ENCODE results near the gene CTSS.
"Not testable (repeated sequence)": the region's sequence is repeated elsewhere in the genome, so short reads cannot be mapped to it uniquely, and the experiment has no call there.

The CTSS gene

DNA sequence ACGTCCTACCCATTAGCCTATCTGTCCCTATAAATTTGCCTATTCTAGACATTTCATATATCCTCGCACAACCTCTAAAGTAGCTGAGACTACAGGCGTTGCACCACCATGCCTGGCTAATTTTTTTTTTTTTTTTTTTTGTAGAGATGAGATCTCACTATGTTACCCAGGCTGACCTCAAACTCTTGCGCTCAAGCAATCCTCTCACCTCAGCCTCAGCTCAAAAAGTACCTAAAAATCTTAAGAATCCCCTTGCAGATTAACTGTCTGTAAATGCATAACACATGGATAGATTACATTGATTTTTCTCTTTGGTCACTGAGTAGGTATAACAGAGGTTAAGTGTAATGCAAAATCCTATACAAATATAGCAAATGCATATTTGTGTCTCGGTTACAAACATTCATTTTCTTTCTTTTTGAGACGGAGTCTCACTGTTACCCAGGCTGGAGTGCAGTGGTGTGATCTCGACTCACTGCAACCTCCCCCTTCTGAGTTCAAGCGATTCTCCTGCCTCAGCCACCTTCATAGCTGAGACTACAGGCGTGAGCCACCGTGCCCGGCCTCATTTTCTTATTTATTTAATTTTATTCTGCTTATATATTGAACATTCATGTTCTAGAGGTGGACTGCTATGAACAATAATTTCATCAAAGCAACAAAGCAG, 47.2 kb downstream of the CTSS start:
- Mint-ChIP-seq H3K27ac (ENCODE audit: low read depth) (peak overlapping the region; percentile 8), H3K4me1 (peaks cover 6% of the 10 kb centered on the region), H3K27me3 (no peaks in the 10 kb centered on the region), H3K4me3 (no peak overlapping the region), H3K36me3 (ENCODE audit: insufficient read depth) (peaks cover 1% of the 10 kb centered on the region), H3K9me3 (no peaks in the 10 kb centered on the region)
- ATAC-seq (replicated peaks; ENCODE audit: extremely low read depth, poor library complexity, severe bottlenecking) (peak; percentile 85), DNase-seq (ENCODE audit: low spot score in 2 of 2) (no peak)

DNA sequence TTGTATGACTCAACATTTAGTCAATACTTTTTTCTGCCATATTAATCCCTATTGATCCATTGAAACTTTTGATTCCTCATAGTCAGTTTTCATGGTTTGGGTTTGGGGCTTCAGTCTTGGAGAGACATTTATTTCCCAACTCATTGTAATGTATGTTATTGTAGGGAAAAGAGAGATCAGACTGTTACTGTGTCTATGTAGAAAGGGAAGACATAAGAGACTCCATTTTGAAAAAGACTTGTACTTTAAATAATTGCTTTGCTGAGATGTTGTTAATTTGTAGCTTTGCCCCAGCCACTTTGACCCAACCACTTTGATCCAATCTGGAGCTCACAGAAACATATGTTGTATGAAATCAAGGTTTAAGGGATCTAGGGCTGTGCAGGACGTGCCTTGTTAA, 56.5 kb downstream of the CTSS start:
- H3K27me3 Mint-ChIP-seq; ATAC-seq (replicated peaks; ENCODE audit: extremely low read depth, poor library complexity, severe bottlenecking); H3K27ac Mint-ChIP-seq (ENCODE audit: low read depth); H3K36me3 Mint-ChIP-seq (ENCODE audit: insufficient read depth); H3K4me1 Mint-ChIP-seq; H3K9me3 Mint-ChIP-seq; H3K4me3 Mint-ChIP-seq; DNase-seq (ENCODE audit: low spot score in 2 of 2): not testable (repeated sequence)

DNA sequence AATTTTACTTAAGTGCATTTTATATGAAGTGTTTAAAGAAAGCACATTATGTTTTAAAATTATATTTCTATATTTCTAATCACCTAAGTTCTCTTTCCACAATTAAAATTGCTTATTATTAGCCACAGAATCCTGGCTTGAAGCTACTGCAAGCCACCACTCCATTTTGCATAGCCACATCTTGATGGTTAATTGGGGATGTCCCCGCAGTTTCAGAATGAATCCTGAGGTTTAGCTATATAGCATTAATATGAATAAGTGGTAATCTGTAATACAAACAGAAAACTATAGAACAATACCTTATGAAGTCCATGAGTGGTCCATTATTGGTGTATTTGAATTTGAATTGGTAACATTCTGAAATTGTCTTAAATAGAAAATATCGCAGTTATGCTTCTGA, 57.0 kb downstream of the CTSS start:
- Mint-ChIP-seq H3K27ac (ENCODE audit: low read depth) (no peak overlapping the region), H3K4me1 (no peaks in the 10 kb centered on the region), H3K9me3 (no peaks in the 10 kb centered on the region), H3K4me3 (no peak overlapping the region), H3K36me3 (ENCODE audit: insufficient read depth) (no peaks in the 10 kb centered on the region), H3K27me3 (no peaks in the 10 kb centered on the region)
- ATAC-seq (replicated peaks; ENCODE audit: extremely low read depth, poor library complexity, severe bottlenecking): no peak
- no peak for DNase-seq (ENCODE audit: low spot score in 2 of 2)

DNA sequence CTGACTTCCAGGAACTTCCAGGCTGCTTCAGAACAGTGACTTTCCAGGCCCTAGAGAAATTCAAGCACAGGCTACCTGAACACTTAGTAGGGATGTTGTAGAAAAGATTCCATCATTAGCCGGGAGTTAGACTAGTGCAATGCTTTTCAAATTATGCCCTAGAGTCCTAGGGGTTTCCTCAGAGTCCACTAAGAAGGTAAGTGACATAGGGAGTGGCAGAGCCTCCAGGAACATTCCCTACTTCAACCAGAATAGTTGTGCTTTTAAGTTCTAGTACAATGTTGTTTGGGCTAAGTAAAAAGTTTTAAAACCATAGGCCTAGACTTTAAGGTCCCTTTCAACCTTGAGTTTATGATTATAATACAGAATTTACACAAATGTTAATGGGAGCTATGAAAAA, 59.5 kb downstream of the CTSS start:
- no peaks in the 10 kb centered on the region for H3K27me3 Mint-ChIP-seq

DNA sequence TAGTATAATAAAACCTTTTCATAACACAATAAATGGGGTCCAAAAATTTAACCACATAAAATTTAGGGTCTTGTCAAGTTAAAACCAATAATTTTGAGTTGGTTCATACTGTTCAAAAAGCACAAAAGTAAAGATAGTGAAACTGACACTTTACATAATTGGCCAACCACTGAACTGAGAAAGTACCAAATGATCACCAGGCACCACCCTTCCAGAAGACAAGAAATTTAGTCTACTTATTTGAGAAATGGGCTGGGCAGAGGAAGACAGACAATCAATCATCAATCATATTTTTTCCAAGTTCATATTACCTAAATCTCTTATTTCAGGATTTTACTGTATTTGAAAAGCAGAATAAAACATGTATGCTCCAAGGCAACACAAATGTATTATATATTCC, 62.2 kb downstream of the CTSS start:
- ATAC-seq (replicated peaks; ENCODE audit: extremely low read depth, poor library complexity, severe bottlenecking): no peak

More for the DNA sequence above, 59.5 kb downstream of the CTSS start:
- H3K27ac Mint-ChIP-seq (ENCODE audit: low read depth): no peak overlapping the region
- DNase-seq (ENCODE audit: low spot score in 2 of 2) (no peak), ATAC-seq (replicated peaks; ENCODE audit: extremely low read depth, poor library complexity, severe bottlenecking) (no peak)
- no peak overlapping the region for H3K4me3 Mint-ChIP-seq
- no peaks in the 10 kb centered on the region for H3K4me1 Mint-ChIP-seq
- H3K36me3 Mint-ChIP-seq (ENCODE audit: insufficient read depth): no peaks in the 10 kb centered on the region
- H3K9me3 Mint-ChIP-seq: no peaks in the 10 kb centered on the region

DNA sequence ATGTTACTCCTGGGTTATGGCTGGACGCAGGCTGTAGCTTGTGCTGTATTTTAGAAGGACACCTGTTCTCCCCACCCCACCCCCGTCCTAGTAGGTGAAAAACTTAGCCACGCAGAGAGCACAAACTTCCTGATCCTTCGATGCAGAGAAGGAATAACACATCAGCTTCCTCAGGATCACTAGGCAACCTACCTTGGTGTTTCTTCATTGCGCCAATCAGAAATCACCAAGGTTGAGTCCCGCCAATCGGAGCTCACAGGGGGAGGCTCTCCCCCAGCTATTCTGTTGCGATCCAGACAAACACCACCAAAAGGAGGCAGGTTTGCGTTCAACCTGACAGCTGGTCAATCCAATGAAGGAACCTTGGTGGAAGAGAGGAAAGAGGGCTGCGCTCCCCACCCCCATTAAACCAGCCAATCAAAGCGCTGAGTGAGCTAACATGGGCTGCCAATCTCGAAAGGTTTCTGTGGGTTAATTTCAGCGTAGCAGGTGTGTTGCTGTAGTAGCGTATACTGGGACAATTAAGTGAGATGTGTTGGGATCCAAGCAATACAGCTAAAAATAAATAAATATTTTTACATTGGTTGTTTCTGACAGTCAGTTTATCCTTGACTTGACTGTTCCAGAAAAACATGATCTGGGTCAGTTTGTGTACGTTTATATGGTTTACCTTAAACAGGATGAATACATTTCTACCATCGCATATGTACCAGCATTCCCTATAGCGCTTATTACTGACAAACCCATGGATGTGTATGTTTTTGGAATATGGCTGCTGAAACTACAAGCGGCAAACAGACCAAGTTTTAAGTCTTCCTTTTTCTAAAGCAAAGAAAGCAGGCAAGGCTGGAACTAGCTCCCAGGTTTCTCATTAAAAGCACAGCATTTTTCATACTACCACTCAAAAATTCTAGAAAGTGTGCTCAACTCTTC, 68.3 kb downstream of the CTSS start, which contains the start of gene GOLPH3L:
GOLPH3L (minus strand) TSS at position 160 of the 933 bp plus-strand sequence. CDS start 2,316 bp downstream, outside the sequence.
- Mint-ChIP-seq H3K27ac (ENCODE audit: low read depth) (peak within 1 kb of the TSS; percentile 62), H3K9me3 (no peaks in the 10 kb centered on the region), H3K4me3 (peak within 1 kb of the TSS; percentile 94), H3K4me1 (peaks cover 26% of the 10 kb centered on the region), H3K36me3 (ENCODE audit: insufficient read depth) (peaks cover 22% of the 10 kb centered on the region), H3K27me3 (no peaks in the 10 kb centered on the region)
- DNase-seq (ENCODE audit: low spot score in 2 of 2) (peak; percentile 63 to 85), ATAC-seq (replicated peaks; ENCODE audit: extremely low read depth, poor library complexity, severe bottlenecking) (peak; percentile 99)

More for the DNA sequence above, 62.2 kb downstream of the CTSS start:
- H3K4me1 Mint-ChIP-seq: no peaks in the 10 kb centered on the region
- no peak for DNase-seq (ENCODE audit: low spot score in 2 of 2)
- no peaks in the 10 kb centered on the region for H3K27me3 Mint-ChIP-seq
- no peaks in the 10 kb centered on the region for H3K9me3 Mint-ChIP-seq
- H3K4me3 Mint-ChIP-seq: no peak overlapping the region
- H3K27ac Mint-ChIP-seq (ENCODE audit: low read depth): no peak overlapping the region
- no peaks in the 10 kb centered on the region for H3K36me3 Mint-ChIP-seq (ENCODE audit: insufficient read depth)

DNA sequence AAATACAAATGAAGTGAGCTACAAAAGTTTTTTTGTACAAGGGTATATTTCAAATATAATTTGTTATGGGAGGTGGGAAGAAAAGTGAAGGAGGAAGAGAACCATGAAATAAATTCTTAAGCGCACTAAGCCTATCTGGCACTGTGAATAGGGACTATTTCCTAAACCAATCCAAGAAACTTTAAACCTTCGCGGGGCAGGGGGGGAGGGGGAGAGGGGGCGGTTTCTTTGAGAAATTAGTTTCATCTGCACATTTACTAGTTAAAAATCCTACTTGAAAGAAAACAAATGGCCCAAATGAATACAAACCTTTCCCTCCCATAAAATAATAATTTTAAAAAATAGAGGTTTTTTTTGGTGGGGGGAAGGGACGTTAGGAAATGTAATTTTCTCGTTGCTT, 69.0 kb downstream of the CTSS start:
- H3K27me3 Mint-ChIP-seq: no peaks in the 10 kb centered on the region
- DNase-seq (ENCODE audit: low spot score in 2 of 2) (no peak), ATAC-seq (replicated peaks; ENCODE audit: extremely low read depth, poor library complexity, severe bottlenecking) (no peak)
- H3K36me3 Mint-ChIP-seq (ENCODE audit: insufficient read depth): peaks cover 24% of the 10 kb centered on the region
- peak overlapping the region; percentile 62 for H3K27ac Mint-ChIP-seq (ENCODE audit: low read depth)
- no peaks in the 10 kb centered on the region for H3K9me3 Mint-ChIP-seq
- peak overlapping the region; percentile 94 for H3K4me3 Mint-ChIP-seq
- peaks cover 27% of the 10 kb centered on the region for H3K4me1 Mint-ChIP-seq

DNA sequence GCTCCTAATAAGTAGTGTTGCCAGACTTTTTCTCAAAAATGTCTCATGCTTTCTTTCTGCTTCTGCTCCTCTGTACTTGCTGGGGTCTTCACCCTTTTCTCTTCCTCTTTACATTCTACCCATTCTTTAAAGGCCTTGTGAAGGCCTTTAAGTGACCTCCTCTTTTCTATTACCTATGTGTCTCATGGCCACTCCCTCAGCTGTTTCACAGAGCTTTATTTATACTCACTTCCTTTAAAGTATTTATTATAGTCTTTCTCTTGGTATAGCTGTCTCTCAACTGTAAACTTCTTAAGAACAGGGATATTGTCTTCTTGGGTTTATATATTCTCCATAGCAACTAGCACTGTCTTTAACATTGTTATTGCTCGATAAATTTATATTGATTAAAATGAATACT, 69.4 kb downstream of the CTSS start:
- Mint-ChIP-seq H3K9me3 (no peaks in the 10 kb centered on the region), H3K27me3 (no peaks in the 10 kb centered on the region), H3K27ac (ENCODE audit: low read depth) (peak overlapping the region; percentile 62), H3K36me3 (ENCODE audit: insufficient read depth) (peaks cover 27% of the 10 kb centered on the region), H3K4me1 (peaks cover 31% of the 10 kb centered on the region), H3K4me3 (peak overlapping the region; percentile 94)
- ATAC-seq (replicated peaks; ENCODE audit: extremely low read depth, poor library complexity, severe bottlenecking) (no peak), DNase-seq (ENCODE audit: low spot score in 2 of 2) (no peak)

DNA sequence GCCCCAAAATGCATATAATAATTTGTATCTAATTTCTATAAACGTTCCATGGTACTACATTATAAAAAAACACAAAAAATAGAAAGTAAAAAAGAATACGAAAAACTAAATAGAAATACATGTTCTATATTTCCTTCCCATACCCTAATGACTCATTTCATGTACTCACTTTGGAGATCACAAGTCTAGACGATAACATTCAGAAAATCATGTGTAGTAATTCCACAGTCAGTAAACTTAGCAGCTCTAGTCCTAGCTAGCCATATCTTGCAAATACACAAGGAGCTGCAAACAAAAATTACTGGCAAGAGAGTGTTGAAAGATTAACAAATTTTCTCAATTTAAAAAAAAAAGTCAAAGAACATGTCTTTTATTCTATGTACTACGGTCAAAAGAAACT, 70.0 kb downstream of the CTSS start:
- Mint-ChIP-seq H3K36me3 (ENCODE audit: insufficient read depth) (peaks cover 29% of the 10 kb centered on the region), H3K4me3 (no peak overlapping the region), H3K27ac (ENCODE audit: low read depth) (peak overlapping the region; percentile 62), H3K9me3 (no peaks in the 10 kb centered on the region), H3K4me1 (peaks cover 34% of the 10 kb centered on the region), H3K27me3 (no peaks in the 10 kb centered on the region)
- no peak for DNase-seq (ENCODE audit: low spot score in 2 of 2)
- no peak for ATAC-seq (replicated peaks; ENCODE audit: extremely low read depth, poor library complexity, severe bottlenecking)

DNA sequence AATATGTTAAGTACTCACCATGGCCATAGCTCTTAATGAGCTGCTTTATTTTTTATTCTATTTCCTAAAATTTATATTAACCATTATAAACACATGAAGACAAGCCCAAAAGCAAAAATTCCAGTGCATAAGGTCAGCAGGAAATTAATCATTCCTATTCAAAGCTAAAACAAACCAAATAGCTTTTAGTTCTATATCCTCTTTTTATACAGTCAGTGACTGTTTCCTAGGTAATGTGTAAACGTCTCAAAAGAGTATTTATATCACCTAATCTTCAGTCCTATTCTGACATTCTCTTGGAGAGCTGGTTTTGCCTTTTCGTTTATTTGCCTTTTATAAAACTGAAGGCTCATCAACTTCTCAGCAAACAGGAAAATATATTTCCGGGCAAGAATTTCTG, 72.9 kb downstream of the CTSS start:
- Mint-ChIP-seq H3K27ac (ENCODE audit: low read depth) (no peak overlapping the region), H3K9me3 (no peaks in the 10 kb centered on the region), H3K36me3 (ENCODE audit: insufficient read depth) (peaks cover 37% of the 10 kb centered on the region), H3K4me3 (no peak overlapping the region), H3K4me1 (peaks cover 33% of the 10 kb centered on the region), H3K27me3 (no peaks in the 10 kb centered on the region)
- ATAC-seq (replicated peaks; ENCODE audit: extremely low read depth, poor library complexity, severe bottlenecking): no peak
- DNase-seq (ENCODE audit: low spot score in 2 of 2): no peak

DNA sequence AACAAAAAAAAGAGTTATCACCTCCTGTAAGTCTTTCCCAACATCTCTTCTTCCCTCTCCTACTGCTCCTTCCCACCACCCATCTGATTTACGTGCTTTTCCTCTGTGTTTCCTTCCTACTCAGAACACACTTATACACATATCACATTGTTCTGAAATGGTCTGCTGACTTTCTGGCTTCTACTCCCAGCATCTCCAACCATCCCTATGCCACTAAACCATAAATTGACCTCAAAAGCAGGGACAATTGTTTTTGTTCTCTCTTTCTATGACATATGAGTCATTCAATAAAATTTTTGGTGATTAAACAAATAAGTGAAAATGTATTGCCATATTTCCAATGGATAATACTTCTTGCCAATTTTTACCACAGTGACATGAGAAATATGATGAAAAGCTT, 76.8 kb downstream of the CTSS start:
- H3K4me1 Mint-ChIP-seq: peaks cover 18% of the 10 kb centered on the region
- H3K36me3 Mint-ChIP-seq (ENCODE audit: insufficient read depth): peaks cover 27% of the 10 kb centered on the region
- no peaks in the 10 kb centered on the region for H3K9me3 Mint-ChIP-seq
- ATAC-seq (replicated peaks; ENCODE audit: extremely low read depth, poor library complexity, severe bottlenecking) (no peak), DNase-seq (ENCODE audit: low spot score in 2 of 2) (no peak)
- no peaks in the 10 kb centered on the region for H3K27me3 Mint-ChIP-seq
- no peak overlapping the region for H3K27ac Mint-ChIP-seq (ENCODE audit: low read depth)
- H3K4me3 Mint-ChIP-seq: no peak overlapping the region

DNA sequence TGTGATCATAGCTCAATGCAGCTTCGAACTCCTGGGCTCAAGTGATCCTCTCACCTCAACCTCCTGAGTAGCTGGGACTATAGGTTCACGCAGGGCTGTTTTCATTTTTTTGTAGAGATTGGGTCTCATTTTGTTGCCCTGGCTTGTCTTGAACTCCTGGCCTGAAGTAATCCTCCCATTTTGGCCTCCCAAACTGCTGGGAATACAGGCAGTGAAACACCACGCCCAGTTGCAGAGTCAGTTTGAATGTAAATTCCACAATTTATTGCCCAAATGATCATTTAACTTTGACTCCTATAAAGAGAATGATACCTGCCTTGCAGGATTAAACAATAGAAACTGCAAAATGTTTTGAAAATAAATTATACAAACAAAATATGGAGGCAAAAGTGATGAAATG, 79.3 kb downstream of the CTSS start:
- ATAC-seq (replicated peaks; ENCODE audit: extremely low read depth, poor library complexity, severe bottlenecking) (no peak), DNase-seq (ENCODE audit: low spot score in 2 of 2) (no peak)
- Mint-ChIP-seq H3K27me3 (no peaks in the 10 kb centered on the region), H3K9me3 (no peaks in the 10 kb centered on the region), H3K4me3 (no peak overlapping the region), H3K4me1 (peaks cover 23% of the 10 kb centered on the region), H3K36me3 (ENCODE audit: insufficient read depth) (peaks cover 15% of the 10 kb centered on the region), H3K27ac (ENCODE audit: low read depth) (peak overlapping the region; percentile 19)

DNA sequence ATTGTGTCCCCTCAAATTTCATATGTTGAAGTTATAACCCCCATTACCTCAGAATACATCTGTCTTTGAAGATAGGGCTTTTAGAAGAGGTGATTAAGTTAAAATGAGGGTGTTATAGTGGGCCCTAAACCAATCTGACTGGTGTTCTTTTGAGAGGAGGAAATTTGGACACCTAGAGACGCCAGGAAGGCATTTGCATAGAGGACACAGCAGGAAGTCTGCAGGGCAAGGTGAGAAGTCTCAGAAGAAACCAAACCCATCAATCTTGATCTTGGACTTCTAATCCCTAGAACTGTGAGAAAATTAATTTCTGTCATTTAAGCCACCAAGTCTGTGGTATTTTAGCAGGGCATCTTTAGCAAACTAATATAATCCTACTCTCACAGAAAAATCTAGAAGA, 81.7 kb downstream of the CTSS start:
- H3K4me1 Mint-ChIP-seq: peaks cover 20% of the 10 kb centered on the region
- H3K9me3 Mint-ChIP-seq: no peaks in the 10 kb centered on the region
- H3K4me3 Mint-ChIP-seq: no peak overlapping the region
- ATAC-seq (replicated peaks; ENCODE audit: extremely low read depth, poor library complexity, severe bottlenecking) (peak; percentile 75), DNase-seq (ENCODE audit: low spot score in 2 of 2) (no peak)
- H3K27ac Mint-ChIP-seq (ENCODE audit: low read depth): no peak overlapping the region
- H3K36me3 Mint-ChIP-seq (ENCODE audit: insufficient read depth): peaks cover 13% of the 10 kb centered on the region
- H3K27me3 Mint-ChIP-seq: no peaks in the 10 kb centered on the region

Measured in central memory CD8-positive, alpha-beta T cell (primary cell).